K562 (cell line): ENCODE results near the gene PPP4R4. TPM values are rescaled to one million over a fixed set of nuclear protein-coding genes. Genes with fewer than 3 reads are reported as not detected.

Source experiments
- ATAC-seq: fragments of 200-7000 bp; cut with Tn5 transposase; 3 replicates; pipeline ENCODE4 v1.9.1; 2020; ENCODE audit warnings: moderate library complexity
- BruUV-seq: library from RNA; stranded (reverse); fragments of 400-500 nt; replicated peaks from 2 replicates; lab custom pipeline; 2021; lab: Mats Ljungman, UMichigan
- CTCF ChIA-PET: fragments of 300-600 bp; formaldehyde crosslinking; extraction: SDS; loops from one replicate; lab custom pipeline; 2021; ENCODE audit warnings: low intra/inter-chr PET ratio; lab: Yijun Ruan, JAX
- POLR2A ChIA-PET: fragments of 300-600, 350-650 bp; sonication (Branson Sonifier 250); formaldehyde crosslinking; extraction: SDS; loops from one replicate; lab custom pipeline; 2021; ENCODE audit warnings: antibody characterized with exemption, inconsistent platforms; lab: Yijun Ruan, JAX
- DNase-seq, 4 experiments: peaks; one replicate each; pipeline versions ENCODE4 v3.0.0 to v3.0.0-alpha.2; 2011 to 2018; ENCODE audit warnings: low spot score in 3 of 4, mixed read lengths in 3 of 4; ENCODE audit errors: extremely low read depth in 1 of 4
- FAIRE-seq: peaks from 2 replicates; lab custom pipeline; 2011; peaks lifted over from hg19 to GRCh38; lab: Jason Lieb, UNC
- H2AFZ ChIP-seq: 2 replicates; pipeline ENCODE4 v1.6.0; 2011; ENCODE audit warnings: low read depth, low read length, control low read depth, inconsistent platforms
- H3K27ac ChIP-seq: fragments of 200-600 bp; 3 replicates; pipeline ENCODE4 v1.8.0; 2011; ENCODE audit warnings: low read depth, mild to moderate bottlenecking, control low read depth, inconsistent platforms, low read length, moderate library complexity, mixed read lengths; ENCODE audit errors: extremely low read depth
- H3K27me3 ChIP-seq, 2 experiments: fragments of 300-600 bp in 1 of 2; 2 replicates in 1 of 2; 3 replicates in 1 of 2; pipeline versions ENCODE4 v1.6.0 to v1.8.0; 2011; ENCODE audit warnings: inconsistent platforms in 2 of 2, low read length in 2 of 2, mild to moderate bottlenecking in 1 of 2, mixed read lengths in 1 of 2, moderate library complexity in 1 of 2; ENCODE audit not compliant: control insufficient read depth in 2 of 2, insufficient read depth in 2 of 2
- H3K36me3 ChIP-seq: fragments of 300-600 bp; 3 replicates; pipeline ENCODE4 v1.8.0; 2011; ENCODE audit warnings: mild to moderate bottlenecking, low read length, inconsistent platforms; ENCODE audit not compliant: control insufficient read depth, insufficient read depth
- H3K4me1 ChIP-seq, 2 experiments: fragments of 200-600 bp in 1 of 2; replicated peaks in 1 of 2; 2 replicates in 1 of 2; 3 replicates in 1 of 2; pipeline versions ENCODE4 v1.5.1 to v1.8.0; 2011; ENCODE audit warnings: inconsistent platforms in 2 of 2, low read length in 2 of 2, mild to moderate bottlenecking in 1 of 2, mixed read lengths in 1 of 2, moderate library complexity in 1 of 2; ENCODE audit not compliant: control insufficient read depth in 2 of 2, insufficient read depth in 2 of 2
- H3K4me2 ChIP-seq: 2 replicates; pipeline ENCODE4 v1.6.1; 2011; ENCODE audit warnings: low read length, control low read depth, inconsistent platforms, mixed read lengths; ENCODE audit not compliant: insufficient read depth
- H3K4me3 ChIP-seq: fragments of 200-600 bp; sonication (generic), shearing (Covaris generic); 2 replicates; pipeline ENCODE4 v1.5.1; 2016; ENCODE audit warnings: control low read depth, inconsistent platforms
- H3K79me2 ChIP-seq: fragments of 200-600 bp; 3 replicates; pipeline ENCODE4 v1.8.0; 2011; ENCODE audit warnings: low read length, inconsistent platforms; ENCODE audit not compliant: control insufficient read depth, insufficient read depth
- H3K9ac ChIP-seq, 2 experiments: 2 replicates each; pipeline versions ENCODE4 v1.6.0 to v1.6.1; 2011; ENCODE audit warnings: low read depth in 2 of 2, low read length in 2 of 2, control low read depth in 1 of 2, inconsistent platforms in 1 of 2, mild to moderate bottlenecking in 1 of 2, mixed read lengths in 1 of 2; ENCODE audit not compliant: insufficient read depth in 1 of 2
- H3K9me1 ChIP-seq: one replicate; pipeline ENCODE4 v1.6.0; 2011; ENCODE audit warnings: inconsistent platforms, mild to moderate bottlenecking, low read length, moderate library complexity; ENCODE audit not compliant: control insufficient read depth, insufficient read depth
- H3K9me3 ChIP-seq: replicated peaks from 2 replicates; pipeline ENCODE4 v1.5.1; 2011; ENCODE audit warnings: low read depth, low read length, inconsistent platforms; ENCODE audit not compliant: control insufficient read depth, insufficient read depth
- H4K20me1 ChIP-seq: replicated peaks from 2 replicates; pipeline ENCODE4 v1.6.1; 2011; ENCODE audit warnings: low read length, inconsistent platforms, mixed read lengths; ENCODE audit not compliant: control insufficient read depth, insufficient read depth
- NFE2L1 ChIP-seq: fragments of 450-650 bp; IDR thresholded peaks from 2 replicates; pipeline ENCODE4 v1.6.1; 2016; ENCODE audit warnings: missing genetic modification characterization, low read depth, mild to moderate bottlenecking, missing compliant biosample characterization, moderate library complexity, borderline replicate concordance
- RBM39 ChIP-seq: fragments of 200-400 bp; formaldehyde crosslinking; optimal IDR thresholded peaks from 2 replicates; pipeline ENCODE3; 2018; ENCODE audit warnings: low read depth, low read length
- WGBS: fragments of 100-300 bp; shearing (Covaris generic); methylation state at CpG from one replicate; pipeline ENCODE4 v1.1.6; 2016; ENCODE audit warnings: low coverage, mixed read lengths; ENCODE audit not compliant: insufficient coverage; ENCODE audit errors: missing lambda C conversion rate; 5-methylcytosine and 5-hydroxymethylcytosine counted together
- in situ Hi-C: fragments of 300-500 bp; cut with MboI; formaldehyde crosslinking; loops from 4 replicates; pipeline ENCODE4 v1.15.0; 2018; ENCODE audit warnings: inconsistent platforms, mixed read lengths
- intact Hi-C: fragments of 100-400 bp; cut with micrococcal nuclease; formaldehyde crosslinking; loops from 2 replicates; pipeline ENCODE4 v1.14.2; 2022
- polyA plus RNA-seq, 8 experiments: library from polyadenylated mRNA; depleted of rRNA in 4 of 8; stranded (reverse) in 5 of 8; unstranded in 3 of 8; fragments of >200 nt; fragmentation: Nextera tagmentation in 2 of 8; fragmentation: Illumina TruSeq in 1 of 8; extraction: Ambion mirVana in 2 of 8; extraction: Trizol in 1 of 8; gene quantifications; 2 replicates each; pipeline versions ENCODE4 v1.2.1 to v1.2.3, GENCODE V29; 2011 to 2014; ENCODE audit warnings: inconsistent platforms in 1 of 8, missing spikeins in 1 of 8
- total RNA-seq, 7 experiments: library from RNA; depleted of rRNA in 6 of 7; stranded (reverse); fragments of >200 nt in 6 of 7; fragmentation: Illumina TruSeq in 2 of 7; extraction: Trizol in 2 of 7; gene quantifications; 2 replicates each; pipeline versions ENCODE4 v1.2.1 to v1.2.3, GENCODE V29; 2011 to 2021; ENCODE audit warnings: low replicate concordance in 1 of 7
- TF ChIP-seq, protein P1 (sequence below): fragments of 250-450 bp; sonication (Bioruptor Pico); IDR thresholded peaks from 2 replicates; pipeline ENCODE4 v1.4.0; 2020; ENCODE audit warnings: borderline replicate concordance

The PPP4R4 gene
- total and polyA plus RNA-seq, 9 of the 15 experiments (the other 6 are each of a cell fraction or from before 2014, with no cell fraction given) = 0.11 to 0.26 TPM; not detected in 7

DNA sequence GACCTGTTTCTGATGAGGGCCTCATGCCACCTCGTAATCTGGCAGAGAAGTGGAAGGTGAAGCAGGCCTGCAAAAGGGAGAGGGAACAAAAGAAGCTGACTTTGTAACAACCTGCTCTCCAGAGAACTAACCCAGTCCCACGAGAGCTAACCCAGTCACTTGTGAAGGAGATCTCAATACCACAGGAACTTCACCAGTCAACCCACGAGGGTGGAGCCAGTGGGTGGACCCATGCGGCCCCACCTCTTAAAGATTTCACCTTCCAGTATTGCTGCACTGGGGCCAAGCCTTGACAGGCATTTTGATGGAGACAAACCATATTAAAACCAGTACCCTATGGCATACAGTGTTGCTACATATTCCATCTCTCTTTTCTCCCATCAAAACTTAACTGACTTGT, 63.9 kb downstream of the PPP4R4 start (continued):
- no peak for TF ChIP-seq NFE2L1 (tag)

DNA sequence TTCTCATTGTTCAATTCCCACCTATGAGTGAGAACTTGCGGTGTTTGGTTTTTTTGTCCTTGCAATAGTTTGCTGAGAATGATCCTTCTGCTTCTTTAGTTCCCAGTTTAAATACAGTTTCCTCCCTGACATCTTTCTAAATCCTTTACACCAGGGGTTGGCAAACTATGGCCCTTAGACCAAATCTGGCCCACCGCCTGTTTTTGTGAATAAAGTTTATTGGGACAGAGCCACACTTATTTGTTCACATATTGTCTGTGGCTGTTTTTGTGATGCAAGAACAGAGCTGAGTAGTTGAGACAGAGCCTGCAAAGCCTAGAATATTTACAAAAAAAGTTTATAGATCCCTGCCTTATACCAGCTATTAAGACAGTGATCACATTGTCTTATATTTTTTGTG, 65.3 kb downstream of the PPP4R4 start:
- no peaks in the 10 kb centered on the region for H3K27me3 ChIP-seq
- no peak overlapping the region for H3K9ac ChIP-seq
- no peak overlapping the region for H3K4me3 ChIP-seq
- TF ChIP-seq, protein P1, sequence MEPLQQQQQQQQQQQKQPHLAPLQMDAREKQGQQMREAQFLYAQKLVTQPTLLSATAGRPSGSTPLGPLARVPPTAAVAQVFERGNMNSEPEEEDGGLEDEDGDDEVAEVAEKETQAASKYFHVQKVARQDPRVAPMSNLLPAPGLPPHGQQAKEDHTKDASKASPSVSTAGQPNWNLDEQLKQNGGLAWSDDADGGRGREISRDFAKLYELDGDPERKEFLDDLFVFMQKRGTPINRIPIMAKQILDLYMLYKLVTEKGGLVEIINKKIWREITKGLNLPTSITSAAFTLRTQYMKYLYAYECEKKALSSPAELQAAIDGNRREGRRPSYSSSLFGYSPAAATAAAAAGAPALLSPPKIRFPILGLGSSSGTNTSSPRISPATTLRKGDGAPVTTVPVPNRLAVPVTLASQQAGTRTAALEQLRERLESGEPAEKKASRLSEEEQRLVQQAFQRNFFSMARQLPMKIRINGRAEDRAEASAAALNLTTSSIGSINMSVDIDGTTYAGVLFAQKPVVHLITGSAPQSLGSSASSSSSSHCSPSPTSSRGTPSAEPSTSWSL (CRISPR knock-in tag) = no peak
- TF ChIP-seq RBM39 = no peak
- WGBS = 8% methylated on average over 2 of the region's 2 CpGs
- no peaks in the 10 kb centered on the region for H3K4me1 ChIP-seq
- in situ Hi-C loops = no loop called here
- H3K4me2 ChIP-seq = no peak overlapping the region
- intact Hi-C loops = no loop called here
- no peak overlapping the region for H2AFZ ChIP-seq
- H3K79me2 ChIP-seq = no peaks in the 10 kb centered on the region
- FAIRE-seq = no peak
- H3K36me3 ChIP-seq = no peaks in the 10 kb centered on the region
- BruUV-seq = no TSS peak
- H3K27ac ChIP-seq = no peak overlapping the region
- no peaks in the 10 kb centered on the region for H4K20me1 ChIP-seq
- ChIA-PET POLR2A (no interaction called here), CTCF (no interaction called here)
- H3K9me1 ChIP-seq = no peaks in the 10 kb centered on the region
- no peaks in the 10 kb centered on the region for H3K9me3 ChIP-seq
- no peak for DNase-seq
- no peak for ATAC-seq
